Measurements from ENCODE around the gene AP1B1.

- no peak for TF ChIP-seq CTCF (IDR thresholded peaks at IDR 0.05)
- no peak for TF ChIP-seq EP300 (IDR thresholded peaks at IDR 0.05)
- no peak for TF ChIP-seq POLR2A (IDR thresholded peaks at IDR 0.05)
Measured at GRCh38 chr22:29277927-29278326, 110.4 kb downstream of the AP1B1 start.

Measured in suprapubic skin (tissue), 3 donors.